GM18520 (cell line): ENCODE results near the gene HNRNPA3.

ENCODE experiments used
- ATAC-seq: cut with Tn5 transposase; IDR thresholded peaks from one replicate; pipeline ENCODE4 v1.9.1; 2021; ENCODE audit not compliant: unreplicated experiment

The HNRNPA3 gene

DNA sequence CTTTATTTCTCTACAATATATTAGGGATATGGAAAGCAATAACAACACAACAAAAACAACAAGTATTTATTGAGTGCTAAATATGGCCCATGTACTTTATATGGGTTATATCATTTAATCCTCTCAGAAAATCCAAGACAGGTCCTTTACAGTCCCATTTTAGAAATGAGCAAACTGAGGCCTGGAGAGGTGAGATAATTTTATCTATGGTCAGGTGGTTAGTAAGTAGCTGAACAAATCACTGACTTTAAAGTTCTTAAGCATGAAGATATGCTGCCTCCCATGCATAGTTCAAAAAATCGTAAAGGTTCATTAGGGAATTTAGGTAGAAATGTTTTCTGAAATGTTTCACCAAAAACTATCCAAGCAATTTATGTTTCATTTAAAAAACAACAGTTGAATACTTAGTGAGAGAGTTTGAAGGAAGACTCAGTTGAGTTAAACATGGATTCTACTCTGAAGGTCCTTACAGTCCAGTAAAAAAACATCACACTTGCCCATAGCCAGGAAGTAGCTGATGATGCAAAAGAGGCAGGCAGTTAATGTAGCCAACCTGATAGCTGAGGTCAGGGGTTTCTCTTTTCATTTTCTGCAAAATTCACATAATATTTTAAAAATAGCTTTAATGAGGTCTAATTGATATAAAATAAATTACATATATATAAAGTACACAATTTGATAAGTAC is 59.5 kb downstream of the HNRNPA3 start:
- ATAC-seq: no peak

DNA sequence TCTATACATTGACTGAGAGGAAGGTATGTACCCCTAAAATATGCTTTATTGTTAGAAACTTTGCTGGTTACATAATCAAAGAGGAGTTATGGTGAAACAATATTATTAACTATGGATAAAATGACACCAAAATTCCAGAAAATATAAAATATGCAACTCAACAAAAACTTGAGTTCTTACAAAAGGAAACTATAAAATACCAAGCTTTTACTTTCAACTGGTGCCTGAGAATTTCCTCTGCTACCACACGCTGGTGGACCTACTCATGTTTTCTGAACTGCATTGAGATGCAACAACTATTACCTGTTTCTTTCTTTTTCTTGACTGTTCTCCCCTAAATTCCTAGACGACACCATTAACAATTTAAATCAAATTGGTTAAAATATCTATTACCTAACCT is 60.2 kb downstream of the HNRNPA3 start:
- no peak for ATAC-seq

DNA sequence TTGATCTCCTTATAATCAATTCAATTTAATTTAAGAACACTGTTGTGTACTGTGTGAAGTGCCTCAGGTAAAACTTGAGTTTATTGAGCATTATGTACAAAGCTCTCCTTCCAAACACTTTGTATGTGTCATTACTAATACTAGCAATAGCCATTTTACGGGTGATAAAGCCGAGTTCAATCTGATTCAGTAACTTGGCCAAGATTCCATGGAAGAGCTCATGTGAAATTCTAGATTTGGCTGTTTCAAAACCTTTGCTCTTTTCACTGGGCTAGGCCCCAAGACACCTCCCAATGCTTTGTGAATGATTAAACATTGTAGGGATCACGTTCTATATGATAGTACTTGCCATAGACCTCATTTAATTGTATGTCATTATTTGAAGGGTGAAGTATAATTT is 60.8 kb downstream of the HNRNPA3 start:
- no peak for ATAC-seq
